T-helper 2 cell treated with Interferon-gamma antibody and Interleukin-4, amounts not matched to agents 100 ng/mL and 5 ng/mL, for 36 hours (primary cell): Measurements from ENCODE around the gene MLPH. TPM values are rescaled to one million over a fixed set of nuclear protein-coding genes. Genes with fewer than 3 reads are reported as not detected.

Experiments used
- intact Hi-C: fragments of 100-400 bp; cut with micrococcal nuclease; formaldehyde crosslinking; loops from one replicate; pipeline ENCODE4 v1.15.1; 2023
- total RNA-seq: library from RNA; stranded (reverse); gene quantifications from 2 replicates; pipeline ENCODE4 v1.2.3, GENCODE V29; 2022

Gene MLPH
- total RNA-seq, 1 donor from 2014 or later: not detected

GRCh38 chr2:237539681-237540080 lies 52.6 kb downstream of the MLPH start:
- intact Hi-C loops: no loop called here

- intact Hi-C loops: no loop called here
Measured at GRCh38 chr2:237540223-237540775, 53.2 kb downstream of the MLPH start.

DNA sequence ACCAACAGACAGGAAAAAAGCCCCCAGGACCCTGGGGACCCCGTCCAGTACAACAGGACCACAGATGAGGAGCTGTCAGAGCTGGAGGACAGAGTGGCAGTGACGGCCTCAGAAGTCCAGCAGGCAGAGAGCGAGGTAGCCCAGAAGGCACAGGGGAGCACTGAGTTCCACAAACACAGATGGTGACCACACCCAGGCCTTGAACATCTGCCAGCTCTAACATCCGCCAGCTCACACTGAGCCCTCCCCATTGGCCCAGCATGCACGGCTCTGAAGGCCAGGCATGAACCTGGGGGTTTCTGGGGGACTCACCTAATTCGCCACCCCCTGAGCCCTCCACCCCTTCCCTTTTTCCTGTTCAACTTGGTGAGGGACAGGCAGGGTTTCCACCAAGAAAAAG lies 53.8 kb downstream of the MLPH start:
- intact Hi-C loops: no loop called here

GRCh38 chr2:237541243-237541642 lies 54.2 kb downstream of the MLPH start:
- intact Hi-C loops: no loop called here

DNA sequence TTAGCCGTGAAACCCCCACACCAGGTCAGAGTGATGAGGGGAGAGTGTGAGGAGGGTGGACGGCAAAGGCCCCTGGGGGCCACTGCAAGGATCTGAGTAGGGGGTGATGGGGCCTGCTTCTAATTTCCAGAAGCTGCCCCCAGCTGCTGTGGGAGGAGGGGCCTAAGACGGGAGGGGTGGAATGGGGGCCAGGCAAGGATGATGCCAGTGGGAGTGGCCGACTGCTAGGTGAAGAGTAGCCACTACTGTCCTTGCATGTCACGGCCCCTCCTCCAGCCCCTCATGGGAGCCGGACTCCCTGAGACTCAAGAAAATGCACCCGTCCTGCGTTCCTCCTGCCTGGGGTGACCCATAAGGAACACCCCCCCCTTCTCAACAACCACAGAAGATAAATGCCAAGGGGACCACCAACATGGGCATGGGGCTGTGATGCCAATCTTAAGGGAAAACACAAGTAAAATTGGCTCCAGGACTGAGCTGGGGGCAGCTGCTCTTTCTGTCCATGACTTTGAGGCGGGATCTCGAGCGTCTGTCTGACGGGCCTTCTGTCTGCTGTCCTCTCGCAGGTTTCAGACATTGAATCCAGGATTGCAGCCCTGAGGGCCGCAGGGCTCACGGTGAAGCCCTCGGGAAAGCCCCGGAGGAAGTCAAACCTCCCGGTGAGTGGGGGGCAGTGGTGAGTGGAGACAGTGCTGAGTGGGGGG lies 55.1 kb downstream of the MLPH start:
- intact Hi-C loops: no loop called here

- intact Hi-C loops: no loop called here
Measured at GRCh38 chr2:237546040-237546875, 59.2 kb downstream of the MLPH start.

DNA sequence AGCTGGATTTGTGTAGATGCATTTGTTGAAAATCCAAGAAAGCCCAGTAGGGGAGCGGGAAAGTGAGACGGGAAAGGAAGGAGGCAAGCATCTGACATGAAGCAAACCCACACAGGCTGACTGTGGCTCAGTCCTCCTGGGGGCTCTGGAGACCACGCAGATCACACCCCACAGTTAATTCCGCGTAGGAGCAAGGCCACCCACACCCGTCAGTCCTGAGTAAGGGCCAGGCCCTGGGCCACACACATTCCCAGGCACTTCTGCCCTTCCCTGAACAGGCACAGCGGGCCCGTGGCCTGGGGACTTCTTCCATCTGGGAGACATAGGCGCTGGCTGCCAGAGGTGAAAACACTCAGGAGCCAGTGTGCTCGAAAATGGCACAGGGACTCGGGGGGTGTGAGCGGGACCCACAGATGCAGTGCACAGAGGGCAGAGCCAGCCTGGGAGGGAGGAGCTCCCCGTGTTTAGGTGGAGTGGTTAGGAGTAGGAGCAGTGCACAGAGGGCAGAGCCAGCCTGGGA lies 59.9 kb downstream of the MLPH start:
- intact Hi-C loops: no loop called here

GRCh38 chr2:237547841-237548416 lies 60.9 kb downstream of the MLPH start:
- intact Hi-C loops: no loop called here

- intact Hi-C loops: no loop called here
Measured at GRCh38 chr2:237549216-237549615, 62.2 kb downstream of the MLPH start.

GRCh38 chr2:237549643-237550415 lies 62.8 kb downstream of the MLPH start:
- intact Hi-C loops: no loop called here

DNA sequence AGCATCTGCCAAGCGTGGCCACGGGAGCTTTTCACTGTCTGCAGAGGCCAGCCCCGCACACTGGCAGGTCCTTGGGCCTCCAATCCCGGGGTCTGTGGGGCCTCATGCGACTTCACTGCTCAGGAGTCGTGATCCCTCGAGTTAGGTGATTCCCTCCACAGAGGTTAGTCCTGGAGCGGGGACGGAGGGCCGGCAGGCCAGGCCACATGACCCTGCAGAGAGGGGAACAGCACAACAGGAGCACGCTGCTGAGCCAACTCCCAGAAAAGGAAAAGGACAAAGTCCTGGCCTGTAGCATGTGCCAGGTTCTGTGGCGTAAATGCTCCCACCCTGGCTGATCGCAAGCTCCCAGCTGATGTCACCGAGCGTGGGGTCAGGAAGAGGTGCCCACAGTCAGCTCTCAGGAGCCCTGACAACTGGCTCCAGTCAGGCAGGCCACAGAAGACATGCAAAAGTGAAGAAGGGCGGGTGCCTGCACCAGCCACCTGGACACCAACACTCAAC lies 64.1 kb downstream of the MLPH start:
- intact Hi-C loops: no loop called here

DNA sequence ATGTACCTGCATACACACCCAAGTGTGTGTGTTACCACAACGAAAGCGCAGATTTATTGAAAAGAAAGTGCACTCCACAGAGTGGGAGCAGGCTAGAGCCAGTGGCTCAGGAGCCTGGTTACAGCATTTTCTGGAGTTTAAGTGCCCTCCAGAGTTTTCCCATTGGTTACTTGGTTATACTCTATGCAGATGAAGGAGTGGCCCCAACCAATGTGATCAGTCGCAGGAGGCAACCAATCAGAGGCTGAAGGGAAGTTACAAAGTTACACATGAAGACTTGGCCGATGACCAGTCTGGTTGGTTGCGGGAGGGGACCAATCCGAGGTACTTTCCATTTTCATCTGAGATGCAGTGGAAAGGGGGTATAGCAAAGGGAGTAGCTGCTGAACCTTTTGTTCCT lies 65.9 kb downstream of the MLPH start:
- intact Hi-C loops: no loop called here

DNA sequence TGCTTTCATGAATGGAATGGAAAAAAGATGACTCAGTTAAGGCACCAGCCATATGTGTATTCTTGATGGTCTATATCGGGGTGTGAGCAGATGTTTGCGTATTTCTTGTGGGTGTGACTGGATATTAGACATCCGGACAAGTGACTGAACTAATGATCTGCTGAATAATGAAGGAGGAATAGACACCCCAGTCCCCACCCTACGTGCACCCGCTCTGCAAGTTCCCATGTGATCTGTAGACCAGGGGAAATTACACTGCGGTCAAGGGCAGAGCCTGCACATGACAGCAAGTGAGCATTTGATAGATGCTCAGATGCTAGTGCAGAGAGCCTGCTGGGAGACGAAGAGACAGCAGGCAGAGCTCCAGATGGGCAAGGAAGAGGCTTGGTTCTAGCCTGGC lies 66.9 kb downstream of the MLPH start:
- intact Hi-C loops: no loop called here

GRCh38 chr2:237555560-237555959 lies 68.5 kb downstream of the MLPH start:
- intact Hi-C loops: no loop called here

DNA sequence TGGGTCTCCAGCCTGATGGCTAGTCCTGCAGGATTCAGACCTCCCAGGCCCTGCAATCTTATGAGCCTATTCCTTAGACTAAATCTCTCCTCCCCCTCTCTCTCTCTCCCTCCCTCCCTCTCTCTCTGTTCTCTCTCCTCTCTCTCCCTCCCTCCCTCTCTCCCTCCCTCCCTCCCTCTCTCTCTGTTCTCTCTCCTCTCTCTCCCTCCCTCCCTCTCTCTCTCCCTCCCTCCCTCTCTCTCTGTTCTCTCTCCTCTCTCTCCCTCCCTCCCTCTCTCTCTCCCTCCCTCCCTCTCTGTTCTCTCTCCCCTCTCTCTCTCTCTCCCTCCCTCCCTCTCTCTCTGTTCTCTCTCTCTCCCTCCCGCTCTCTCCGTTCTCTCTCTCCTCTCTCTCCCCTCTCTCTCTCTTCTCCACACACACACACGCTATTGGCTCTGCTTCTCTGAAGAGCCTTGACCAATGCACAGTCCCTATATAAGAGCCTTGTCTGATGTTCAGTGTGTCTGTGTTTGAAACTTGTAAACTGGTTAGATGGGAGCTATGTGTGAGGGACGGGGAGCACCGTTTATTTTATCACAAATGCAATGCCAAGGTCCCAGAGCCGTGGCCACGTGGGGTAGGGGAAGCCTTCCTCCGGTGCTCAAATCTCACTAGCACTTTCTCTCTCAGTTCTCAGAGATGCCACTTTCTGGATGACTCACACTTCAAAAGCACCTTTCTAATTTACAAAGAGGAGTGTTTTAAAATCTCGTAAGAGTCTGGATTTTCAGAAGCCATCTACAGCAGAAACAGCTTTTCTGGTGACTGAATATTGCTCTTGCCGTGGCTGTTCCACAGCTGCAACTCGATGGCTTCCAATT lies 70.0 kb downstream of the MLPH start:
- intact Hi-C loops: no loop called here

- intact Hi-C loops: no loop called here
Measured at GRCh38 chr2:237557633-237558015, 70.6 kb downstream of the MLPH start.

DNA sequence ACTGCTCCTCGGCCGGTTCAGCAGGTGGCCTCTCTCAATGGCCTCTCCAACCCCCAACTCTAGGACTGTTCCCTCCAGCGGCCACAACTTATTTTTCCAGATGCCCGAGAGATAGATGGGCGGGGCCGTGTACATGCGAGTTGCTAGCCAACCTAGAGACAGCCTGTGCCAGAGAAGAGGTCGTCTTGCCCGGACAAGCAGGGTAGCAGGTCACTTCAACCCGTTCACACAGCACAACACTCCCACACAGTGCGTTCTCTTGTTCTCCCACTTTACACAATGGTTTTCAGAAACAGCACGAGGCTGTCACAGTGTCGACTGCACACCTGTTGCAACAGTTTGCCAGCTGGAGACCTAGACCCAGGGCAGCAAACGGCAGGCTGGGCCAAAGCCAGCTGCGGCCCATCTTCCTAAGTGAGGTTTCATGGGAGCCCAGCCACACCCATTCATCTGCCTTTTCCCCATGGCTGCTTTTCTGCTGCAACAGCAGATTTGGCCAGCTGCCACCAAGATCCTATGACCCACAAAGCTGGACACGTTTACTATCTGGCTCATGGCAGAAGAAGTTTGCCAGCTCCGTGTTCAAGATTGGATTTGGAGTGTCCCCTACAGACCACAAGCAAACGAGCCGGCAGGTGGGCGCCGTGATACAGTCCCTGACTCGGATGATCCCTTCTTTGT lies 72.0 kb downstream of the MLPH start:
- intact Hi-C loops: no loop called here

DNA sequence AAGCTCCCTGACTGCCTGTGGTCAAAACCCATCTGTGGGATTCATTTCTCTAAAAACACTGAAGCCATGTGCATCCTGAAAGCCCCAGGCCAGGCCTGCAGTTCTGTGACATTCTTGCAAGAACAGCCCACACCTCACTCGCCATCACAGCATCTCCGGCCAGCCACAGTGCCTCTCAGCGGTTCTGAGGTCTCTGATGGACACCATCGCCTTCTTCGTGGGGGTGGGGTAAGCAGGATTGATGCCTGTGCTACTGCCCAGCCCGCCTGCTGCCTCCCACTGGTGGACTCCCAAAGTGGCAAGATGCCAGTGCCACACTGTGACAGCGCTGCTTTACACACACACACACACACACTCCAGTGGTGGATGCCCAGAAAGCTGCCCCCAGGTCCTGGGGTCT lies 74.2 kb downstream of the MLPH start:
- intact Hi-C loops: no loop called here

DNA sequence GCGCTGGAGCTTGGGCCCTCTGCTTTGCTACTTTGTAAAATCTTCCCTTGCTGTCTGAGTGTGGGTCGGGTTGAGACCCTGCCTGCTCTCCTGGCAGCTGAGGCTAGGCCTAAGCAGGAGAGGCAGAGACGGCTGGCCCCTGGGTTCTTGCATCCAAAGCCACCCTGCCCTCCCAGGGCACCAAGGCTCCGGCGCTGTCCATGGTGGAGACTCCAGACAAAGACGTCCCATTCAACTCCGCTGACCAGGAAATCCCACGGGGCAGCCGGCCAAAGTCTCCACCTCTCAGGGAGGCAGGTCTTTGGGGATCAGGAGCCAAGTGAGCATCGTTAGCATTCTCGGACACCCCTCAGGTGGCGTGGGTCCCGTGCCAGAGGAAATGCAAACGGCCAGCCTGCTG lies 76.8 kb downstream of the MLPH start:
- intact Hi-C loops: no loop called here
